GM12891 (cell line): ENCODE results near the gene SLBP.

Experiments used
- DNase-seq: peaks from one replicate; pipeline ENCODE4 v3.0.0; 2011; ENCODE audit warnings: low spot score; ENCODE audit not compliant: insufficient read length
- FAIRE-seq: peaks from 2 replicates; lab custom pipeline; 2011; peaks lifted over from hg19 to GRCh38; lab: Jason Lieb, UNC
- PAX5 ChIP-seq: IDR thresholded peaks from 2 replicates; pipeline ENCODE4 v1.6.1; 2011; ENCODE audit warnings: low read length, moderate library complexity, mild to moderate bottlenecking; ENCODE audit not compliant: insufficient read depth, severe bottlenecking
- POLR2A ChIP-seq: IDR thresholded peaks from 2 replicates; pipeline ENCODE4 v1.6.1; 2011; ENCODE audit warnings: low read depth, low read length, control low read depth
- POLR2AphosphoS5 ChIP-seq: IDR thresholded peaks from 2 replicates; pipeline ENCODE4 v1.6.1; 2011; ENCODE audit warnings: low read depth, low read length, control low read depth
- POU2F2 ChIP-seq: IDR thresholded peaks from 2 replicates; pipeline ENCODE4 v1.6.1; 2011; ENCODE audit warnings: low read depth, mild to moderate bottlenecking, control low read depth, low read length, moderate library complexity
- SPI1 ChIP-seq: IDR thresholded peaks from 2 replicates; pipeline ENCODE4 v1.6.1; 2011; ENCODE audit warnings: low read depth, low read length, control low read depth
- TAF1 ChIP-seq: IDR thresholded peaks from 2 replicates; pipeline ENCODE4 v1.6.1; 2011; ENCODE audit warnings: low read depth, low read length, control low read depth

Gene SLBP

DNA sequence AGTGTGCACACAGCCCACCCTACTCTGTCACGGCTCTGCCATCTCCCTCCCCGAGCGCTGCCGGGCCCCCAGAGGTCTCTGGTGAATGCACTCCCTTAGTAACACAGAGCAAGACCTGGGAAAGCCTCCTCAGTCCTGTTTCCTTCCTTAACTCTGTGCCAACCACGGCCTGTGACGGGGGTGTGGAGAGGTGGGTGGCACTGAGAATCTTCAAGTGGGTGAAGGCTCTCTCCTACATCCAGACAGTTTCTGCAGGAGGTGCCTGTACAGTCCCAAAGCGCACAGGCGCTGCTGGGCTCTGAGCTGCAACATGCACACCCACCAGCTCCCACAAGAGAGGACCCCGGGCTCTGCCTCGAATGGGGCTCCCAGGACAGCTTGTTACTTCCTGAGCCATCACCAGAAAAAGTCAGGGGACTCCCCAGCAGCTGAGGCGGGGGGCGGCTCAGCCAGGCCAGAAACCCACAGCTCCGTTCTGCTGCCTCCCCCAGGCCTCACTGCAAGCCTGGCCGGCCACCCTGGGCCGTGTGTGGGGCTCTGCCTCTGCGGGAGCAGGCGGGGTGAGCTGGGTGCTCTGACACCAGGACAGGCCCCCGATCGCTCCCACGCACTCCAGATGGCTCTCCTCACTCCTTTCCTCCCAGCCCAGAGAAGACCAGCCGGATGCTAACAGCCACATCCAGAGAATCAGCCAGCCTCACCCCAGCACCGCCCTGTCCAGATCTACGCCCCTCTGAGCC lies 57.7 kb downstream of the SLBP start:
- DNase-seq, result no peak
- TF ChIP-seq POLR2AphosphoS5 (no peak), POU2F2 (no peak), POLR2A (no peak), TAF1 (no peak), PAX5 (no peak), SPI1 (no peak)
- FAIRE-seq, result no peak

DNA sequence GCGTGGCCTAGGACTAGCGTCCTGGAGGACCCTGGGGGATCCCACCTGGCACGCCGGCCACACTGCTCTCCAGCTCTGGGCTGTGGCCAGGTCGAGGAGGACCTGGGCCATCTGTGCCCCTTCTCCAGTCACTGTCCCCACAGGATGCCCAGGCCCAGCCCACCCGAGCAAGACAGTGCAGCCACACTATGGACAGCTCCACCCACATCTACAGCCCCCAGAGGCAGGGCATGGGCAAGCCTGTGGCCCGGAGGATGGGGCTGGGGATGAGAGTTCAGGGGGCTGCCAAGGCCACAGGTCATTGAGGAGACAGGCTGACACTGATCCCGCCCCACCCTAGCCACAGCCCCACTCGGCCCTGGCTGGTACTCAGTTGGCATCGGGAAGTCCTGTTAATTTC lies 58.3 kb downstream of the SLBP start:
- no peak for DNase-seq

DNA sequence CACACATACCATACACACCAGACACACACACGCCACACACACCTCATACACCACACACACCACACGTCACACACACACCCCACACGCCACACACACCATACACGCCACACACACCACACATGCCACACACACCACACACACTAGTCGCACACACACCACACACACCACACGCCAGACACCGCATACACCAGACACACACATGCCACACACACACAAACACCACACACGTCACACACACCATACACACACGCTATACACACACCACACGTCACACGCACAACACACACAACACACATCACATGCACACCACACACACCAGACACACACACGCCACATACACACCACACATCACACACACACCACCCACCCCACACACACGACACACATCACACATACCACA lies 60.0 kb downstream of the SLBP start:
- DNase-seq (no peak), FAIRE-seq (no peak)
- TF ChIP-seq POU2F2 (no peak), POLR2AphosphoS5 (no peak), POLR2A (no peak), PAX5 (no peak), SPI1 (no peak), TAF1 (no peak)

More for the DNA sequence above, 58.3 kb downstream of the SLBP start:
- no peak for TF ChIP-seq POU2F2
- no peak for TF ChIP-seq POLR2A
- no peak for TF ChIP-seq POLR2AphosphoS5
- no peak for TF ChIP-seq SPI1
- no peak for TF ChIP-seq TAF1
- no peak for TF ChIP-seq PAX5
- FAIRE-seq, result no peak

DNA sequence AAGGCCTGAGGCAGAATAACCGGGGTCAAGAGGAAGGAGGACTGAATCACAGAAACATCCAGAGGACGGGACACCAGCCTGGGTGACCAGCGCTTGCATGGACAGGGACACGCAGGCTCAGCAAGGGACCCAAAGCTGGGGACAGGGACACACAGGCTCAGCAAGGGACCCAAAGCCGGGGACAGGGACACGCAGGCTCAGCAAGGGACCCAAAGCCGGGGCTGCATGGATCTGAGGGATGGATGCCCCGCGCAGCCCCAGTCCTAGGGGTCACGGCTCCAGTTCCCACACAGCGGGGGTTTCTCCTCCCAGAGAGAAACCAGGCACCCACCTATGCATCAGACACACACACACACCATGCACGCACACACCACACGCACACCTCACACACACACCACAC lies 60.5 kb downstream of the SLBP start:
- TF ChIP-seq TAF1 (no peak), PAX5 (no peak), POU2F2 (no peak), POLR2A (no peak), POLR2AphosphoS5 (no peak), SPI1 (no peak)
- DNase-seq, result no peak
- no peak for FAIRE-seq

DNA sequence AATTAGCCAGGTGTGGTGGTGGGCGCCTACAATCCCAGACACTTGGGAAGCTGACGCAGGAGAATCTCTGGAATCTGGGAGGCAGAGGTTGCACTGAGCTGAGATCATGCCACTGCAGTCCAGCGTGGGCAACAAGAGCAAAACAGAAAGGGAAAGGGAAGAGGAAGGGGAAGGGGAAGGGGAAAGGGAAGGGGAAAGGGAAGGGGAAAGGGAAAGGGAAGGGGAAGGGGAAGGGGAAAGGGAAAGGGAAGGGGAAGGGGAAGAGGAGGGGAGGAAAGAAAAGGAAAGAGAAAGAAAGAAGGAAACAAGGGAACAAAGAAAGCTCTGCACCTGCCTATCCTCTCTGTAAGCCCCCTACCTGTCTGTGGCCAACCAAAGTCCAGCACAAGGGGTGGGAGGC lies 63.2 kb downstream of the SLBP start:
- DNase-seq (no peak), FAIRE-seq (no peak)
- TF ChIP-seq POLR2AphosphoS5 (no peak), SPI1 (no peak), PAX5 (no peak), TAF1 (no peak), POLR2A (no peak), POU2F2 (no peak)

DNA sequence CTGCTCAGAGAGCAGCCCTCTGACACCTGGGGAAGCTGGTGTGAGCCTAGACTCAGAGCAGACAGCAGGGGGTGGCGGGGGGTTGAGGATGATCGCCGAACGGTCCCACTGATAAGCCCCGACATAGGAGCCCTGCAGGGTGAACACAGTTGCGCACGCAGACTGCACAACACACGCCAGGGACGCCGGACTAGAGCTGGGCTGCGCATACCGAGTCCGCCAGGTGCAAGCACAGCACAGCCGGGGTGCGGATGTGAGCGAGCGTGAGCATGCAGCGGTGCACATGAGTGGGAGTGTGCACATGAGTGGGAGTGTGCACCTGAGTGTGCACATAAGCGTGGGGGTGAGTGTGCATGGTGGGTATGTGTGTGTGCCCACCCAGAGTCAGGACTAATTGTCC lies 64.7 kb downstream of the SLBP start:
- no peak for TF ChIP-seq TAF1
- no peak for TF ChIP-seq PAX5
- TF ChIP-seq POU2F2, result no peak
- TF ChIP-seq POLR2A, result no peak
- no peak for TF ChIP-seq POLR2AphosphoS5
- no peak for FAIRE-seq

DNA sequence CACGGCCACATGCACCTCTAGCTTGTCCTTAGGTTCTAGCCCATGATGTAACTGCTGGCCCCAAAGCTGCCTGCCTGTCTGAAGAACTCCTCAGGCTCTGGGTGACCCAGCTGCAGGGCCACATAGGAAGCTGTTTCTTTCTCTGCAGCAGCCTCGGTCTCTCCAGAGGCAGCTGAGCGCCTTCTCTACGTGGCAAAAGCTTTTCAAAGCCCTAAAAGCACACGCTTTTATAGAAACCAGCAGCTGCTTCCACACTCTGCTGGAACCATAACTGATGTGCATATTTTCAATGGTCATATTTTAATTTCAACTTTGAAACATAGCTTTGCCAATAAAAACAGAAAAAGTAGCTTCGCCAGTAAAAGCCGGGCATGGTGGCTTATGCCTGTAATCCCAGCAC lies 65.4 kb downstream of the SLBP start:
- TF ChIP-seq TAF1 (no peak), SPI1 (no peak)
- no peak for DNase-seq
- no peak for FAIRE-seq

More for the DNA sequence above, 64.7 kb downstream of the SLBP start:
- DNase-seq, result no peak

DNA sequence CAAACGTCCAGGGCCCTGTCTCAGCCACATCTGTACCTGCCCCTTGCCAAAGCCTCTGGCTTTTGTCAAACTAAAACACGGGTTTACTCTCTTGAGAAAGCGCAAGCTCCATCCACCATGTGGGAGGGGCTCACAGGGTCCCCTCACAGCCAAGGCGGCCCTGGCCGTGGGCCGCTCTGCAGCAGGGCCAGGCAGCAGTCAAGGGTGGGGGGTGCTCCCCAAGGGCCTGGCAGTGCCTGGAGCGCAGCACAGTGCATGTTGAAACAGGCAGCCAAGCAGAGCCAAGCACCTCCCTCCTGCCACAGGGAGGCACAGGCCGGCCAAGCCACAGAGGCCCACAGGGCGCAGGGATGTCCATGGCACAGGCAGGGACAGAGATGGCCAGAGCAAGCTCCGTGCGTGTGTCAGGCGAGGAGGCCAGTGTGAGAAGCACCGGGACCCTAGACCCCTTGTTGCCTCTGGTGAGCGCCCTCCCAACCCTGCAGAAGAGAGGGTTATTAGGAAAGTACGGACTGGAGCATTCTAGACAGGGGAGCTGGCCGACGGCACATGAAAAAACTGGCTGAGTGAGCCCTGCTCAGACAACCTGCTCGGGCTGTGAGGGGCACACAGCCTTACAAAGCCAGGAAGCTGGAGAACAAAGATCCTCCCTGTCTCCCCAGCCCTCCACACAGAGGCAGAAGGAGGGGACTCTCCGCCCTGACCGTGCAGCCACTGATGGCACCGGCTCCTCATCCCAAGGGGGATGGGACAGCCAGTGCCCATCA lies 67.0 kb downstream of the SLBP start:
- DNase-seq (no peak), FAIRE-seq (no peak)
- no peak for TF ChIP-seq POU2F2
- no peak for TF ChIP-seq TAF1
- TF ChIP-seq PAX5, result no peak
- TF ChIP-seq SPI1, result no peak
- no peak for TF ChIP-seq POLR2A
- TF ChIP-seq POLR2AphosphoS5, result no peak

DNA sequence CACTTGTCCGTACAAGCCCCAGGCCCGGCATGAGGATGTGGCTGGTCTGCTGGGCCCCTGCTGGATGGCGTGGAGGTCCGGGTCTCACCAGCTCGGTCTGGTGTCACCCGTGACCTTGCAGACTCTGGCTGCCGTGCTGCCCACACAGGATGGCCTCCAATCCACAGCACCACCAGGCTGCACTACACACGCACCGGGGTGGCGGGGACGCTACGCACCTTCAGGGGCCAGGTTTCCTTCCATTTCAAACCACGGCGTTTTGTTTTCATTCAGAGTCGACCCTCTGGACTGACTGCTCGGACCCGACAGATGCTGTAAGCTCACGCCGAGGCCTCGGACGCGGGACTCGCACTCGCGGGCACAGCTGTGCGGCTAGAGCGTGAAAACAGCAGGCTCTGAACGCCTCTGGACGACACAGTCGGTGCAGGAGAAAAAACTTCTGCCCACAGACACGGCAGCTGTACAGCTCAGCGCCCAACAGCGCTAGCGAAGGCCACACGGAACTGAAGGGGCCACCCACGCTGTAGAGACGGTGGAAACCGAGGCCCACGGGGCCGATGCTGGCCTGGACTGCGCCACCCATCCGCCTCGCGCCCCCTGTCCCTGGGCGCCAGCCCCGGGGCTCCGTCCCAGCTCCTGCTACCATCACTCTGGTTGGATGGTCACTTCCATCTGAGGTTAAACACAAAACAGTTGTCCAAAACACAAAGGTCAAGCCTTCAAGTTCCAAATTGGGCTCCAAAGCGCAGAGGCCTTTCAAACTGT lies 68.0 kb downstream of the SLBP start:
- FAIRE-seq (no peak), DNase-seq (no peak)
- TF ChIP-seq SPI1 (no peak), TAF1 (no peak), POLR2A (no peak), POU2F2 (no peak), POLR2AphosphoS5 (no peak), PAX5 (no peak)
